Mesenteric fat pad (tissue), 1 donor: ENCODE measurements around the gene MRPS9. TPM values are rescaled to one million over a fixed set of nuclear protein-coding genes. Genes with fewer than 3 reads are reported as not detected.
A peak's percentile ranks its signal among the peaks of the same experiment; 100 is the strongest.

ENCODE experiments used
- DNase-seq: peaks from one replicate; pipeline ENCODE4 v3.0.0-alpha.2; 2020; ENCODE audit warnings: low spot score
- long read RNA-seq: library from polyadenylated mRNA; unstranded; transcript quantifications from one replicate; pipeline ENCODE4 v2.0.0, GENCODE V29; 2020
- total RNA-seq: library from RNA; stranded (reverse); fragmentation: NEBNext Ultra II Directional; extraction: Animal tissue kit (Norgen Biotek cat#: 25700); gene quantifications from one replicate; pipeline ENCODE4 v1.2.1, GENCODE V29; 2021
- donor health status: DM: yes; HTN: yes; CAD: no.

MRPS9 gene
- 13.8 TPM for total RNA-seq
- long read RNA-seq, transcript MRPS9-201 (11 exons, 1,500 nt) = major isoform, 72 of 84 reads
- long read RNA-seq, partial matches to known transcripts = 3 of 84 reads
- long read RNA-seq, other reads (novel, unspliced or antisense) = 9 of 84 reads

- DNase-seq = peak; percentile 99
Observed at GRCh38 chr2:105037572-105038382, at the start of gene MRPS9. MRPS9 (plus strand) TSS chr2:105038069; CDS start chr2:105038093, 24 bp downstream.

- DNase-seq = no peak
Observed at GRCh38 chr2:105005181-105005951, 32.5 kb upstream of the MRPS9 start.

- no peak for DNase-seq
Observed at GRCh38 chr2:105007367-105007766, 30.5 kb upstream of the MRPS9 start.

GRCh38 chr2:105032476-105032875, 5.4 kb upstream of the MRPS9 start:
- no peak for DNase-seq

GRCh38 chr2:105034170-105034569, 3.7 kb upstream of the MRPS9 start:
- DNase-seq = no peak

- DNase-seq = no peak
Observed at GRCh38 chr2:105038383-105039061, 653 bp downstream of the MRPS9 start.

GRCh38 chr2:105039559-105039958, 1.7 kb downstream of the MRPS9 start:
- DNase-seq = no peak

GRCh38 chr2:105042189-105042588, 4.3 kb downstream of the MRPS9 start:
- DNase-seq = no peak

GRCh38 chr2:105052773-105053172, 14.9 kb downstream of the MRPS9 start:
- no peak for DNase-seq

GRCh38 chr2:105055613-105056012, 17.7 kb downstream of the MRPS9 start:
- no peak for DNase-seq

- DNase-seq = no peak
Observed at GRCh38 chr2:105056245-105056644, 18.4 kb downstream of the MRPS9 start.

GRCh38 chr2:105057005-105057404, 19.1 kb downstream of the MRPS9 start:
- DNase-seq = no peak

GRCh38 chr2:105061560-105061959, 23.7 kb downstream of the MRPS9 start:
- no peak for DNase-seq

GRCh38 chr2:105062158-105062557, 24.3 kb downstream of the MRPS9 start:
- DNase-seq = no peak

- no peak for DNase-seq
Observed at GRCh38 chr2:105068387-105068786, 30.5 kb downstream of the MRPS9 start.

- DNase-seq = no peak
Observed at GRCh38 chr2:105068875-105069274, 31.0 kb downstream of the MRPS9 start.

GRCh38 chr2:105070010-105070865, 32.4 kb downstream of the MRPS9 start:
- no peak for DNase-seq

- no peak for DNase-seq
Observed at GRCh38 chr2:105071379-105071778, 33.5 kb downstream of the MRPS9 start.

GRCh38 chr2:105072039-105072438, 34.2 kb downstream of the MRPS9 start:
- no peak for DNase-seq

- no peak for DNase-seq
Observed at GRCh38 chr2:105073591-105073990, 35.7 kb downstream of the MRPS9 start.

- no peak for DNase-seq
Observed at GRCh38 chr2:105076121-105076520, 38.3 kb downstream of the MRPS9 start.
